ENCODE data around the gene TMCO2.

DNA sequence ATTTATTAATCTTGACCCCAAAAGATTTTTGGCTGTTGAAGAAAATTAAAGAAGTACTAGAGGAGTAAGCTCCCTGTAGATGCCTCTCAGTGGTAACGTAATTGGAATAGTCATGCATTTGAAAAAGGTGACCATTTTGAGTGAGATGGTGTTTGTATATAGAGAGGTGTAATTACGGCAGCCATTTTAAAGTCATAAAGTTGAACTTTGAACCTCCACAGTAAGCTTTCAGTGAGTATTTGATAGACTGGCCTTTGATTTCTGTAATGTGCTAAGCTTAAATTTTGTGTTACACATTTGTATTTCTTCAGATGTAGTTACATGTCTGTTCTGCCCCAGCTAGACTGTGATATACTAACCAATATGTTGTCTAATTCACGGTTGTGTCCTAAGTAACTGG is 21.5 kb upstream of the TMCO2 start:
- TF ChIP-seq, protein P1, sequence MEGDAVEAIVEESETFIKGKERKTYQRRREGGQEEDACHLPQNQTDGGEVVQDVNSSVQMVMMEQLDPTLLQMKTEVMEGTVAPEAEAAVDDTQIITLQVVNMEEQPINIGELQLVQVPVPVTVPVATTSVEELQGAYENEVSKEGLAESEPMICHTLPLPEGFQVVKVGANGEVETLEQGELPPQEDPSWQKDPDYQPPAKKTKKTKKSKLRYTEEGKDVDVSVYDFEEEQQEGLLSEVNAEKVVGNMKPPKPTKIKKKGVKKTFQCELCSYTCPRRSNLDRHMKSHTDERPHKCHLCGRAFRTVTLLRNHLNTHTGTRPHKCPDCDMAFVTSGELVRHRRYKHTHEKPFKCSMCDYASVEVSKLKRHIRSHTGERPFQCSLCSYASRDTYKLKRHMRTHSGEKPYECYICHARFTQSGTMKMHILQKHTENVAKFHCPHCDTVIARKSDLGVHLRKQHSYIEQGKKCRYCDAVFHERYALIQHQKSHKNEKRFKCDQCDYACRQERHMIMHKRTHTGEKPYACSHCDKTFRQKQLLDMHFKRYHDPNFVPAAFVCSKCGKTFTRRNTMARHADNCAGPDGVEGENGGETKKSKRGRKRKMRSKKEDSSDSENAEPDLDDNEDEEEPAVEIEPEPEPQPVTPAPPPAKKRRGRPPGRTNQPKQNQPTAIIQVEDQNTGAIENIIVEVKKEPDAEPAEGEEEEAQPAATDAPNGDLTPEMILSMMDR (IDR thresholded peaks at IDR 0.05), result no peak
- TF ChIP-seq POLR2A (IDR thresholded peaks at IDR 0.05) (no peak), EP300 (IDR thresholded peaks at IDR 0.05; ENCODE audit: low read depth) (no peak), POLR2AphosphoS5 (IDR thresholded peaks at IDR 0.05) (no peak)
